BE2C (cell line): Measurements from ENCODE around the gene PAQR7.

Experiments
- DNase-seq: peaks from one replicate; pipeline ENCODE4 v3.0.0-alpha.2; 2020
- H3K27me3 ChIP-seq: fragments of 250-450 bp; sonication (Bioruptor Pico); 2 replicates; pipeline ENCODE4 v1.5.1; 2020; ENCODE audit warnings: mild to moderate bottlenecking
- H3K36me3 ChIP-seq: fragments of 250-450 bp; sonication (Bioruptor Pico); 2 replicates; pipeline ENCODE4 v1.5.1; 2020; ENCODE audit warnings: mild to moderate bottlenecking
- H3K4me1 ChIP-seq: fragments of 250-450 bp; sonication (Bioruptor Pico); 2 replicates; pipeline ENCODE4 v1.5.1; 2020
- H3K4me3 ChIP-seq: 2 replicates; pipeline ENCODE4 v1.5.1; 2011; ENCODE audit warnings: low read depth, low read length
- H3K9me3 ChIP-seq: fragments of 250-450 bp; sonication (Bioruptor Pico); 2 replicates; pipeline ENCODE4 v1.5.1; 2020
- TF ChIP-seq, protein P1 (sequence below): IDR thresholded peaks from 2 replicates; pipeline ENCODE4 v1.5.1; 2012; ENCODE audit warnings: mild to moderate bottlenecking, low read depth, low read length

Gene PAQR7

GRCh38 chr1:25869909-25870606 is 5.5 kb downstream of the PAQR7 start:
- TF ChIP-seq, protein P1, sequence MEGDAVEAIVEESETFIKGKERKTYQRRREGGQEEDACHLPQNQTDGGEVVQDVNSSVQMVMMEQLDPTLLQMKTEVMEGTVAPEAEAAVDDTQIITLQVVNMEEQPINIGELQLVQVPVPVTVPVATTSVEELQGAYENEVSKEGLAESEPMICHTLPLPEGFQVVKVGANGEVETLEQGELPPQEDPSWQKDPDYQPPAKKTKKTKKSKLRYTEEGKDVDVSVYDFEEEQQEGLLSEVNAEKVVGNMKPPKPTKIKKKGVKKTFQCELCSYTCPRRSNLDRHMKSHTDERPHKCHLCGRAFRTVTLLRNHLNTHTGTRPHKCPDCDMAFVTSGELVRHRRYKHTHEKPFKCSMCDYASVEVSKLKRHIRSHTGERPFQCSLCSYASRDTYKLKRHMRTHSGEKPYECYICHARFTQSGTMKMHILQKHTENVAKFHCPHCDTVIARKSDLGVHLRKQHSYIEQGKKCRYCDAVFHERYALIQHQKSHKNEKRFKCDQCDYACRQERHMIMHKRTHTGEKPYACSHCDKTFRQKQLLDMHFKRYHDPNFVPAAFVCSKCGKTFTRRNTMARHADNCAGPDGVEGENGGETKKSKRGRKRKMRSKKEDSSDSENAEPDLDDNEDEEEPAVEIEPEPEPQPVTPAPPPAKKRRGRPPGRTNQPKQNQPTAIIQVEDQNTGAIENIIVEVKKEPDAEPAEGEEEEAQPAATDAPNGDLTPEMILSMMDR = no peak
- DNase-seq = no peak
- no peaks in the 10 kb centered on the region for H3K9me3 ChIP-seq
- H3K36me3 ChIP-seq = no peaks in the 10 kb centered on the region
- no peaks in the 10 kb centered on the region for H3K4me1 ChIP-seq
- no peaks in the 10 kb centered on the region for H3K27me3 ChIP-seq
- no peak overlapping the region for H3K4me3 ChIP-seq

GRCh38 chr1:25867210-25867991 is 8.1 kb downstream of the PAQR7 start:
- Histone ChIP-seq H3K9me3 (no peaks in the 10 kb centered on the region), H3K4me1 (no peaks in the 10 kb centered on the region), H3K27me3 (no peaks in the 10 kb centered on the region), H3K4me3 (no peak overlapping the region), H3K36me3 (no peaks in the 10 kb centered on the region)
- no peak for DNase-seq
- TF ChIP-seq, protein P1 = no peak

DNA sequence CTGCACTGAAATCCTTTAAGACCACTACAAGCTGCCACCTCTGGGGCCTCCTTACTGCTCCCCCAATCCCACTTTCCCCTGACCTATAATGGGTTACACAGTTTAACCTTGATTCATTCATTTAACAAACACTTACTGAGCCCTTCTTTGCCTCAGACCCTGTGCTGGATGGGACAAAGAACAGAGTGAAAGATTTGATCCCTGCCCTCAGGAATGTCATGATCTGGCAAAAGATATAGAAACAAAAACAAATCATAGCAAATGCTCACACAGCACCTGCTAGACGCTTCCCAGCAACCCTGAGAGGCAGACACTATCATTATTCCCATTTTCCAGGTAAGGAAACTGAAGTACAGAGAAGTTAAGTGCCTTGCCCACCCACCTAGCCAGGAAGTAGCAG is 9.2 kb downstream of the PAQR7 start:
- Histone ChIP-seq H3K4me3 (no peak overlapping the region), H3K9me3 (no peaks in the 10 kb centered on the region), H3K4me1 (no peaks in the 10 kb centered on the region), H3K36me3 (no peaks in the 10 kb centered on the region), H3K27me3 (no peaks in the 10 kb centered on the region)
- TF ChIP-seq, protein P1 = no peak
- no peak for DNase-seq

DNA sequence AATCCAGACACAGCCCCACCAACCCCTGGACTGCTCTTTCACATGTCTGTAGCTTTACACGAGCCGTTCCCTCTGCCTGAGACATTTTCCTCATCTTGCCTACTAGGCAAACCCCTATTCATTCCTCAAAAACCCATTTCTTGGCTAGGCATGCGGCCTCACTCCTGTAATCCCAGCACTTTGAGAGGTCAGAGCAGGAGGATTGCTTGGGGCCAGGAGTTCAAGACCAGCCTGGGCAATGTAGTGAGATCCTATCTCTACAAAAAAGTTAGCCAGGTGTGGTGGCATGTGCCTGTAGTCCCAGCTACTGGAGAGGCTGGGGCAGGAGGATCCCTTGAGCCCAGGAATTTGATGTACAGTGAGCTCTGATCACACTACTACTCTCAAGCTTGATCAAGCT is 11.1 kb downstream of the PAQR7 start:
- Histone ChIP-seq H3K9me3 (no peaks in the 10 kb centered on the region), H3K4me1 (no peaks in the 10 kb centered on the region), H3K27me3 (no peaks in the 10 kb centered on the region), H3K36me3 (no peaks in the 10 kb centered on the region), H3K4me3 (no peak overlapping the region)
- TF ChIP-seq, protein P1 = no peak
- DNase-seq = no peak

DNA sequence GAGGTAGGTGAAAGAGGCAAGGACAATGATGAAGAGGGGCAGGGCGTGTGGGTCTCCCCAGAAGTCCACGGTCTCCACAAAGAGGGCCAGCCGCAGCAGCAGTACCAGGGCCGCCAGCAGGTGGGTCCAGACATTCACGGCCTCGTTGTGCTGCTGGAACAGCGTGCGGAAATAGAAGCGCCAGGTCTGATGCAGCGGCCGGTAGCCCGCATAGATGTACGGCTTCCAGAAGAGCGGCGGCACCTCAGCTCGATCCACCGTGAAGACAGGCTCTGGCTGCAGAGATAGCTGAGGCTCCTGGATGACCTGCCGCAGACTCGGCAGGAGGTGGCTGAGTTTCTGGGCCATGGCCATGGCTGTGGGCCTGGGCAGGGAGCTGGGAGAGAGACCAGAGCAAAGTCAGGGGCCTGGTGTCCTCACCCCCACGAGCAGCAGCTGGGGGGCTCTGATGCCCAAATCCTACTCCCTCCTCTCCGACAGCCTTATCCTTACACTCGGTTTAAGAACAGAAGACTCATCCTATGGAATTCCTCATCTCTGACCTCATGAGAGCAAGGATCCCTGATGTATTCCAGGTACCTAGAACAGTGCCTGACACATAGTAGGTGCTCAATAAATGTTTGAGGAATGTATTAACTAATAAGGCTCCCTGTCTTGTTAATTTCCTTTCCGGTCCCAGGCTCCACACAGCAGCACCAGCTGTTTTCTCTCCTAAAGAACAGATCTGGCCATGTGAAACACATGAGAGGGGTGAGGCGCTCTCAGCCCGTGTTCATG is 11.8 kb downstream of the PAQR7 start:
- Histone ChIP-seq H3K27me3 (no peaks in the 10 kb centered on the region), H3K4me3 (no peak overlapping the region), H3K36me3 (no peaks in the 10 kb centered on the region), H3K9me3 (no peaks in the 10 kb centered on the region), H3K4me1 (no peaks in the 10 kb centered on the region)
- TF ChIP-seq, protein P1 = no peak
- no peak for DNase-seq
